SU-DHL-6 (cell line): ENCODE data around the gene PPP2R2D.

Experiments used
- H2AFZ ChIP-seq: fragments of 200-600 bp; sonication (generic); 2 replicates; pipeline ENCODE4 v1.6.1; 2014; ENCODE audit warnings: low read depth, mild to moderate bottlenecking, moderate library complexity, mixed read lengths, antibody characterized with exemption, low read length; ENCODE audit not compliant: severe bottlenecking
- H3F3A ChIP-seq: fragments of 200-600 bp; shearing (Covaris generic); 2 replicates; pipeline ENCODE4 v1.6.0; 2016; ENCODE audit warnings: antibody characterized with exemption, mild to moderate bottlenecking; ENCODE audit not compliant: insufficient read depth
- H3K27ac ChIP-seq: fragments of 200-600 bp; sonication (generic); 2 replicates; pipeline ENCODE4 v1.5.1; 2016; ENCODE audit warnings: low read depth, mild to moderate bottlenecking, low read length, moderate library complexity, mixed read lengths
- H3K27me3 ChIP-seq: fragments of 200-600 bp; sonication (generic), shearing (Covaris generic); 2 replicates; pipeline ENCODE4 v1.6.0; 2014; ENCODE audit warnings: mild to moderate bottlenecking, low read length
- H3K36me3 ChIP-seq: fragments of 200-600 bp; sonication (generic); 2 replicates; pipeline ENCODE4 v1.6.1; 2014; ENCODE audit warnings: mild to moderate bottlenecking, low read length, mixed read lengths
- H3K4me2 ChIP-seq: fragments of 300-600, 200-600 bp; shearing (Covaris generic), sonication (generic); 2 replicates; pipeline ENCODE4 v1.6.0; 2014; ENCODE audit warnings: low read length, low read depth, mild to moderate bottlenecking; ENCODE audit not compliant: poor library complexity, severe bottlenecking
- H3K4me3 ChIP-seq: fragments of 200-600 bp; sonication (generic); 2 replicates; pipeline ENCODE4 v1.5.1; 2014; ENCODE audit warnings: antibody characterized with exemption, low read length, mild to moderate bottlenecking, mixed read lengths; ENCODE audit not compliant: insufficient read depth, poor library complexity, severe bottlenecking
- H3K79me2 ChIP-seq: fragments of 200-600 bp; sonication (generic); 2 replicates; pipeline ENCODE4 v1.6.1; 2014; ENCODE audit warnings: mild to moderate bottlenecking, low read length, moderate library complexity; ENCODE audit not compliant: insufficient read depth
- H3K9ac ChIP-seq: fragments of 200-600 bp; sonication (generic); 2 replicates; pipeline ENCODE4 v1.7.0; 2014; ENCODE audit warnings: mild to moderate bottlenecking, low read length
- H3K9me2 ChIP-seq: fragments of 200-600 bp; sonication (generic); replicated peaks from 2 replicates; pipeline ENCODE4 v1.6.1; 2014; ENCODE audit warnings: low read length; ENCODE audit not compliant: insufficient read depth
- H3K9me3 ChIP-seq: fragments of 200-600 bp; sonication (generic); 2 replicates; pipeline ENCODE4 v1.6.1; 2014; ENCODE audit warnings: low read length, mixed read lengths; ENCODE audit not compliant: insufficient read depth
- H4K20me1 ChIP-seq: fragments of 200-600 bp; sonication (generic); 2 replicates; pipeline ENCODE4 v1.6.1; 2014; ENCODE audit warnings: low read depth, mild to moderate bottlenecking, antibody characterized with exemption, low read length, moderate library complexity, mixed read lengths
- EZH2phosphoT487 ChIP-seq: fragments of 200-600 bp; sonication (generic), shearing (Covaris generic); conservative IDR thresholded peaks from 2 replicates; pipeline ENCODE4 v1.6.1; 2018; ENCODE audit warnings: mild to moderate bottlenecking, antibody characterized with exemption, low read length, moderate library complexity, mixed read lengths
- TF ChIP-seq, protein P1 (sequence below): fragments of 200-600 bp; sonication (generic); IDR thresholded peaks from one replicate; pipeline ENCODE4 v1.5.1; 2017; ENCODE audit warnings: antibody characterized with exemption, mild to moderate bottlenecking, low read length, moderate library complexity; ENCODE audit not compliant: insufficient read depth, poor library complexity, severe bottlenecking

PPP2R2D gene

DNA sequence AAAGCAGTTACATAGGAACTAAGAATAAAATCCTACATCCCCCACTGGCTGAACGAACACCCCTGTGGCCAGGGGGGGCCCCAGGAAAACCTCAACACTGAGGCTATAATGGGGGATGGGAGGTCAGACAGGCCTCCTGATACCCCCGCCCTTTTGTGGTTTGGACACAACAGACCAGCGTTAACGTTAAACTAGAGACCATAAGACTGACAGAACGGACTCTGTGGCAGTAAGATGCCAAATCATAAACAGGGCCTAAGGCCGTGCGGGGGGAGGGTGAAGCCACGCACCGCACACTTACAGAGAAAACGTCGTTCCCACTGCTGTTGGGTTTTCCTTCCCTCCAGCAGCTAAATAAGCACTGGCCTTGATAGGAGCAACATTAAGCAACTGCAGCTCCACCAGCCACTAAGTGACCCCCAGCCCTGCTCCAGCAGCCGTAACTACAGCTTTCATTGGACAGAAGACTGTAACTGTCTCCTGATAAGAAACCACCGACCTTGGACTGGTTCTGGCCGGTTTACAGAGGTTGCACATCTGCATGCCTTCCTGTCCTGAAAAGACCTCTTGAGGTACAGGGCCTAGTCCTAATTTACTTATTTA lies 3.4 kb upstream of the PPP2R2D start:
- no peak for TF ChIP-seq EZH2phosphoT487
- TF ChIP-seq, protein P1, sequence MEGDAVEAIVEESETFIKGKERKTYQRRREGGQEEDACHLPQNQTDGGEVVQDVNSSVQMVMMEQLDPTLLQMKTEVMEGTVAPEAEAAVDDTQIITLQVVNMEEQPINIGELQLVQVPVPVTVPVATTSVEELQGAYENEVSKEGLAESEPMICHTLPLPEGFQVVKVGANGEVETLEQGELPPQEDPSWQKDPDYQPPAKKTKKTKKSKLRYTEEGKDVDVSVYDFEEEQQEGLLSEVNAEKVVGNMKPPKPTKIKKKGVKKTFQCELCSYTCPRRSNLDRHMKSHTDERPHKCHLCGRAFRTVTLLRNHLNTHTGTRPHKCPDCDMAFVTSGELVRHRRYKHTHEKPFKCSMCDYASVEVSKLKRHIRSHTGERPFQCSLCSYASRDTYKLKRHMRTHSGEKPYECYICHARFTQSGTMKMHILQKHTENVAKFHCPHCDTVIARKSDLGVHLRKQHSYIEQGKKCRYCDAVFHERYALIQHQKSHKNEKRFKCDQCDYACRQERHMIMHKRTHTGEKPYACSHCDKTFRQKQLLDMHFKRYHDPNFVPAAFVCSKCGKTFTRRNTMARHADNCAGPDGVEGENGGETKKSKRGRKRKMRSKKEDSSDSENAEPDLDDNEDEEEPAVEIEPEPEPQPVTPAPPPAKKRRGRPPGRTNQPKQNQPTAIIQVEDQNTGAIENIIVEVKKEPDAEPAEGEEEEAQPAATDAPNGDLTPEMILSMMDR: no peak
- Histone ChIP-seq H3F3A (no peaks in the 10 kb centered on the region), H3K9me2 (no peaks in the 10 kb centered on the region), H3K79me2 (peaks cover 14% of the 10 kb centered on the region), H3K36me3 (no peaks in the 10 kb centered on the region), H3K9me3 (no peaks in the 10 kb centered on the region), H3K9ac (no peak overlapping the region), H2AFZ (no peak overlapping the region), H3K4me2 (no peak overlapping the region), H3K27ac (no peak overlapping the region), H4K20me1 (0 out of 2 replicates have a peak, but pooled peaks cover under 1% of the 10 kb centered on the region), H3K4me3 (no peak overlapping the region), H3K27me3 (no peaks in the 10 kb centered on the region)

DNA sequence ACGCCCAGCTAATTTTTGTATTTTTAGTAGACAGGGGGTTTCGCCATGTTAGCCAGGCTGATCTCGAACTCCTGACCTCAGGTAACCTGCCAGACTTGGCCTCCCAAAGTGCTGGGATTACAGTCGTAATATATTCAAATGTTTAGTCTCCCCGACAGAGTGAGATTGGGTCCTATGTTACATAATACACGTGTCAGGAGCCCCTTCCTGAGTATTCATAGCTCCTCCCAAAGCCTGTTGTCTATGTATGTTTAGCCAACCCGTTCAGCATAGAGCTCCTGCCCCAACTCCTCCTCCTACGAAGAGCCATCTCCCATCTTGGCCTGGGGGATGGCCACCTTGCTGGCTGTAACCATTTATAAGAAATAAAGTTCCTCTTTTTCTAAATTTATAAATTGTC lies 2.7 kb upstream of the PPP2R2D start:
- Histone ChIP-seq H3K9me2 (no peaks in the 10 kb centered on the region), H3K36me3 (no peaks in the 10 kb centered on the region), H3F3A (no peaks in the 10 kb centered on the region), H3K27me3 (no peaks in the 10 kb centered on the region), H3K79me2 (peaks cover 20% of the 10 kb centered on the region), H4K20me1 (peaks cover 5% of the 10 kb centered on the region; the same call in 1 of the 2 replicates), H2AFZ (no peak overlapping the region), H3K4me2 (no peak overlapping the region), H3K4me3 (no peak overlapping the region), H3K27ac (no peak overlapping the region), H3K9me3 (no peaks in the 10 kb centered on the region), H3K9ac (no peak overlapping the region)
- TF ChIP-seq EZH2phosphoT487: no peak
- TF ChIP-seq, protein P1: no peak

DNA sequence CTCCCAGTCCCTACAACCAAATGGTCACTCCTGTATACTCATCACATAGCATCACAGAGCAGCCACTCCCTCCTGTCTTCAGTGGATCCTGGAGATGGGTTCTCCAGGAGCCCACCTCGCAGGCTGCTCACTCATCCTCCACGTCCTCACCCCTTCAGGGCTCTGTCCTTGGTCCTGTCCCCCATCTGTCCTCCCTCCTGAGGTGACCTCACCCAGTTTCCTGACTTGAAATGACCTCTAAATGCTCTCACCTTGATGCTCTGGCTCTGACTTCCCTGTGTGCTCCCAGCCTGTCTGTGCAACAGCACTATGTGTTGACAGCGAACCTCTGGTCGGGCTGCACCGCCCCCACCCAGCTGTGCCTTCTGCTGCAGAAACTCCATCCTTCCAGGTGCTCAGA lies 2.1 kb upstream of the PPP2R2D start:
- Histone ChIP-seq H3K4me2 (no peak overlapping the region), H3K27me3 (no peaks in the 10 kb centered on the region), H3K79me2 (peaks cover 27% of the 10 kb centered on the region), H3K27ac (no peak overlapping the region), H3K36me3 (no peaks in the 10 kb centered on the region), H3K9me3 (no peaks in the 10 kb centered on the region), H3K9me2 (no peaks in the 10 kb centered on the region), H2AFZ (no peak overlapping the region), H3K4me3 (no peak overlapping the region), H4K20me1 (peaks cover 5% of the 10 kb centered on the region; the same call in 1 of the 2 replicates), H3F3A (no peaks in the 10 kb centered on the region), H3K9ac (no peak overlapping the region)
- no peak for TF ChIP-seq EZH2phosphoT487
- TF ChIP-seq, protein P1: no peak
